K562 (cell line): Measurements from ENCODE around the gene ZEB2. TPM values are rescaled to one million over a fixed set of nuclear protein-coding genes. Genes with fewer than 3 reads are reported as not detected.

ENCODE experiments used
- ATAC-seq: fragments of 200-7000 bp; cut with Tn5 transposase; 3 replicates; pipeline ENCODE4 v1.9.1; 2020; ENCODE audit warnings: moderate library complexity
- BruUV-seq: library from RNA; stranded (reverse); fragments of 400-500 nt; replicated peaks from 2 replicates; lab custom pipeline; 2021; lab: Mats Ljungman, UMichigan
- CTCF ChIA-PET: fragments of 300-600 bp; formaldehyde crosslinking; extraction: SDS; loops from one replicate; lab custom pipeline; 2021; ENCODE audit warnings: low intra/inter-chr PET ratio; lab: Yijun Ruan, JAX
- POLR2A ChIA-PET: fragments of 300-600, 350-650 bp; sonication (Branson Sonifier 250); formaldehyde crosslinking; extraction: SDS; loops from one replicate; lab custom pipeline; 2021; ENCODE audit warnings: antibody characterized with exemption, inconsistent platforms; lab: Yijun Ruan, JAX
- DNase-seq, 4 experiments: peaks; one replicate each; pipeline versions ENCODE4 v3.0.0 to v3.0.0-alpha.2; 2011 to 2018; ENCODE audit warnings: low spot score in 3 of 4, mixed read lengths in 3 of 4; ENCODE audit errors: extremely low read depth in 1 of 4
- FAIRE-seq: peaks from 2 replicates; lab custom pipeline; 2011; peaks lifted over from hg19 to GRCh38; lab: Jason Lieb, UNC
- H2AFZ ChIP-seq: 2 replicates; pipeline ENCODE4 v1.6.0; 2011; ENCODE audit warnings: low read depth, low read length, control low read depth, inconsistent platforms
- H3K27ac ChIP-seq: fragments of 200-600 bp; 3 replicates; pipeline ENCODE4 v1.8.0; 2011; ENCODE audit warnings: low read depth, mild to moderate bottlenecking, control low read depth, inconsistent platforms, low read length, moderate library complexity, mixed read lengths; ENCODE audit errors: extremely low read depth
- H3K27me3 ChIP-seq, 2 experiments: fragments of 300-600 bp in 1 of 2; 2 replicates in 1 of 2; 3 replicates in 1 of 2; pipeline versions ENCODE4 v1.6.0 to v1.8.0; 2011; ENCODE audit warnings: inconsistent platforms in 2 of 2, low read length in 2 of 2, mild to moderate bottlenecking in 1 of 2, mixed read lengths in 1 of 2, moderate library complexity in 1 of 2; ENCODE audit not compliant: control insufficient read depth in 2 of 2, insufficient read depth in 2 of 2
- H3K36me3 ChIP-seq: fragments of 300-600 bp; 3 replicates; pipeline ENCODE4 v1.8.0; 2011; ENCODE audit warnings: mild to moderate bottlenecking, low read length, inconsistent platforms; ENCODE audit not compliant: control insufficient read depth, insufficient read depth
- H3K4me1 ChIP-seq, 2 experiments: fragments of 200-600 bp in 1 of 2; replicated peaks in 1 of 2; 2 replicates in 1 of 2; 3 replicates in 1 of 2; pipeline versions ENCODE4 v1.5.1 to v1.8.0; 2011; ENCODE audit warnings: inconsistent platforms in 2 of 2, low read length in 2 of 2, mild to moderate bottlenecking in 1 of 2, mixed read lengths in 1 of 2, moderate library complexity in 1 of 2; ENCODE audit not compliant: control insufficient read depth in 2 of 2, insufficient read depth in 2 of 2
- H3K4me2 ChIP-seq: 2 replicates; pipeline ENCODE4 v1.6.1; 2011; ENCODE audit warnings: low read length, control low read depth, inconsistent platforms, mixed read lengths; ENCODE audit not compliant: insufficient read depth
- H3K4me3 ChIP-seq: fragments of 200-600 bp; sonication (generic), shearing (Covaris generic); 2 replicates; pipeline ENCODE4 v1.5.1; 2016; ENCODE audit warnings: control low read depth, inconsistent platforms
- H3K79me2 ChIP-seq: fragments of 200-600 bp; 3 replicates; pipeline ENCODE4 v1.8.0; 2011; ENCODE audit warnings: low read length, inconsistent platforms; ENCODE audit not compliant: control insufficient read depth, insufficient read depth
- H3K9ac ChIP-seq, 2 experiments: 2 replicates each; pipeline versions ENCODE4 v1.6.0 to v1.6.1; 2011; ENCODE audit warnings: low read depth in 2 of 2, low read length in 2 of 2, control low read depth in 1 of 2, inconsistent platforms in 1 of 2, mild to moderate bottlenecking in 1 of 2, mixed read lengths in 1 of 2; ENCODE audit not compliant: insufficient read depth in 1 of 2
- H3K9me1 ChIP-seq: one replicate; pipeline ENCODE4 v1.6.0; 2011; ENCODE audit warnings: inconsistent platforms, mild to moderate bottlenecking, low read length, moderate library complexity; ENCODE audit not compliant: control insufficient read depth, insufficient read depth
- H3K9me3 ChIP-seq: replicated peaks from 2 replicates; pipeline ENCODE4 v1.5.1; 2011; ENCODE audit warnings: low read depth, low read length, inconsistent platforms; ENCODE audit not compliant: control insufficient read depth, insufficient read depth
- H4K20me1 ChIP-seq: replicated peaks from 2 replicates; pipeline ENCODE4 v1.6.1; 2011; ENCODE audit warnings: low read length, inconsistent platforms, mixed read lengths; ENCODE audit not compliant: control insufficient read depth, insufficient read depth
- ATF1 ChIP-seq, 2 experiments: fragments of 450-650 bp in 1 of 2; IDR thresholded peaks; 2 replicates each; pipeline ENCODE4 v1.6.1; 2016; ENCODE audit warnings: missing compliant biosample characterization in 1 of 2, missing genetic modification characterization in 1 of 2
- C11orf30 ChIP-seq: fragments of 450-650 bp; IDR thresholded peaks from 2 replicates; pipeline ENCODE4 v1.6.1; 2016; ENCODE audit warnings: low read depth, mild to moderate bottlenecking
- CXXC5 ChIP-seq: fragments of 250-450 bp; sonication (Bioruptor Pico); IDR thresholded peaks from 2 replicates; pipeline ENCODE4 v1.8.0; 2022; ENCODE audit warnings: inconsistent platforms, mild to moderate bottlenecking, moderate library complexity
- EP400 ChIP-seq: fragments of 450-650 bp; IDR thresholded peaks from 2 replicates; pipeline ENCODE4 v1.6.1; 2017; ENCODE audit warnings: antibody characterized with exemption, mild to moderate bottlenecking, moderate library complexity
- FOXJ2 ChIP-seq: fragments of 200-800 bp; sonication (Bioruptor generic); IDR thresholded peaks from 2 replicates; pipeline ENCODE4 v1.6.1; 2016; ENCODE audit warnings: missing genetic modification characterization, missing compliant biosample characterization
- HMG20B ChIP-seq: fragments of 250-450 bp; sonication (Bioruptor Pico); IDR thresholded peaks from 2 replicates; pipeline ENCODE4 v1.5.0; 2021; ENCODE audit warnings: mild to moderate bottlenecking
- LEF1 ChIP-seq: fragments of 450-650 bp; IDR thresholded peaks from 2 replicates; pipeline ENCODE4 v1.6.1; 2016; ENCODE audit warnings: mild to moderate bottlenecking
- MAFF ChIP-seq: IDR thresholded peaks from 2 replicates; pipeline ENCODE4 v1.6.1; 2012; ENCODE audit warnings: low read length, improper control_type of control experiment
- NR4A1 ChIP-seq, 2 experiments: fragments of 250-450 bp in 1 of 2; fragments of 450-650 bp in 1 of 2; sonication (Bioruptor Pico) in 1 of 2; IDR thresholded peaks; 2 replicates each; pipeline versions ENCODE4 v1.4.0 to v1.6.1; 2016 to 2020; ENCODE audit warnings: mild to moderate bottlenecking in 2 of 2, missing compliant biosample characterization in 1 of 2, missing genetic modification characterization in 1 of 2, moderate library complexity in 1 of 2
- SNIP1 ChIP-seq: fragments of 450-650 bp; IDR thresholded peaks from 2 replicates; pipeline ENCODE4 v1.7.1; 2017; ENCODE audit warnings: low read depth, mild to moderate bottlenecking
- VEZF1 ChIP-seq: fragments of 200-800 bp; sonication (Bioruptor generic); IDR thresholded peaks from 2 replicates; pipeline ENCODE4 v1.6.1; 2017; ENCODE audit warnings: missing genetic modification characterization, missing compliant biosample characterization
- ZEB2 ChIP-seq: fragments of 450-650 bp; IDR thresholded peaks from 2 replicates; pipeline ENCODE4 v1.6.1; 2016
- ZNF24 ChIP-seq: fragments of 450-650 bp; IDR thresholded peaks from 2 replicates; pipeline ENCODE4 v1.6.1; 2016
- ZNF3 ChIP-seq: fragments of 250-450 bp; sonication (Bioruptor Pico); IDR thresholded peaks from 2 replicates; pipeline ENCODE4 v1.5.0; 2021; ENCODE audit warnings: mild to moderate bottlenecking, moderate library complexity
- ZNF57 ChIP-seq: fragments of 450-650 bp; formaldehyde crosslinking; IDR thresholded peaks from 2 replicates; pipeline ENCODE4 v1.4.0; 2020; ENCODE audit warnings: mild to moderate bottlenecking, moderate library complexity
- ZNF586 ChIP-seq: fragments of 450-650 bp; formaldehyde crosslinking; conservative IDR thresholded peaks from 2 replicates; pipeline ENCODE4 v1.4.0; 2020; ENCODE audit warnings: mild to moderate bottlenecking, moderate library complexity
- WGBS: fragments of 100-300 bp; shearing (Covaris generic); methylation state at CpG from one replicate; pipeline ENCODE4 v1.1.6; 2016; ENCODE audit warnings: low coverage, mixed read lengths; ENCODE audit not compliant: insufficient coverage; ENCODE audit errors: missing lambda C conversion rate; 5-methylcytosine and 5-hydroxymethylcytosine counted together
- in situ Hi-C: fragments of 300-500 bp; cut with MboI; formaldehyde crosslinking; loops from 4 replicates; pipeline ENCODE4 v1.15.0; 2018; ENCODE audit warnings: inconsistent platforms, mixed read lengths
- intact Hi-C: fragments of 100-400 bp; cut with micrococcal nuclease; formaldehyde crosslinking; loops from 2 replicates; pipeline ENCODE4 v1.14.2; 2022
- polyA plus RNA-seq, 8 experiments: library from polyadenylated mRNA; depleted of rRNA in 4 of 8; stranded (reverse) in 5 of 8; unstranded in 3 of 8; fragments of >200 nt; fragmentation: Nextera tagmentation in 2 of 8; fragmentation: Illumina TruSeq in 1 of 8; extraction: Ambion mirVana in 2 of 8; extraction: Trizol in 1 of 8; gene quantifications; 2 replicates each; pipeline versions ENCODE4 v1.2.1 to v1.2.3, GENCODE V29; 2011 to 2014; ENCODE audit warnings: inconsistent platforms in 1 of 8, missing spikeins in 1 of 8
- total RNA-seq, 7 experiments: library from RNA; depleted of rRNA in 6 of 7; stranded (reverse); fragments of >200 nt in 6 of 7; fragmentation: Illumina TruSeq in 2 of 7; extraction: Trizol in 2 of 7; gene quantifications; 2 replicates each; pipeline versions ENCODE4 v1.2.1 to v1.2.3, GENCODE V29; 2011 to 2021; ENCODE audit warnings: low replicate concordance in 1 of 7

The ZEB2 gene
- total and polyA plus RNA-seq, 9 of the 15 experiments (the other 6 are each of a cell fraction or from before 2014, with no cell fraction given): 15.1 to 113 (median 72.3) TPM

- POLR2A ChIA-PET: interaction anchor here (0.5 to 1.0 kb wide), 5 partner anchors 10 to 991 kb away, joined by 3 to 5 read pairs (median 3); no protein-coding TSS in a partner anchor
- intact Hi-C loops: no loop called here
- H3K4me1 ChIP-seq: peaks cover 0 to 59% of the 10 kb centered on the region in 2 experiments; a peak in 4 of 5 replicates
These were observed 66.3 kb downstream of the ZEB2 start for GRCh38 chr2:144453486-144454158.

DNA sequence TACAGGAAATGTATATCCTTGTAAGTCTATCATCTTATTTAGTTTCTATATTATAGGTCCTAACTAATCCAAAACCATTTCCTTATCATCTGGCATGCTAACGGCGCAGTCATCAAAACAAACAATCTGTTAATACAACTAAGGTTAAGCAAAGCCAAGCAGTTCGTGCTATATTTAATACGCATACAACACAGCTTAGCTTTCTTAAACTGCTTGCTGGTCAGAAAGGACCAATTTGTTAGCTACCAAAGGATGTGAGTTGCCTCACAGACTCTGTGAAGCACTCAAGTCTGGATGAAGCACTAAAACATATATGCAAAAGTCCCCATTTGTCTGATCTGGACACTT is 67.0 kb downstream of the ZEB2 start:
- no peak for FAIRE-seq
- no peak for DNase-seq
- Histone ChIP-seq H2AFZ (no peak overlapping the region), H3K9ac (peak overlapping the region in 1 of 2 experiments; percentile 32; a peak in 2 of 4 replicates), H3K27ac (peak overlapping the region; percentile 58), H3K36me3 (peaks cover 75% of the 10 kb centered on the region), H4K20me1 (peaks cover 28% of the 10 kb centered on the region), H3K4me3 (no peak overlapping the region), H3K4me2 (peak overlapping the region; percentile 43; the same call in 1 of the 2 replicates), H3K9me3 (no peaks in the 10 kb centered on the region), H3K4me1 (peaks cover 0 to 53% of the 10 kb centered on the region in 2 experiments; a peak in 4 of 5 replicates), H3K79me2 (peaks cover 100% of the 10 kb centered on the region), H3K9me1 (no peaks in the 10 kb centered on the region), H3K27me3 (no peaks in the 10 kb centered on the region)
- POLR2A ChIA-PET: interaction anchor here (0.6 to 1.0 kb wide), 3 partner anchors 10 to 15 kb away, joined by 3 to 5 read pairs (median 3); no protein-coding TSS in a partner anchor
- BruUV-seq: no TSS peak
- TF ChIP-seq MAFF: 0 out of 2 replicates have a peak, but pooled peaks have one; percentile 1
- TF ChIP-seq SNIP1: no peak
- no peak for TF ChIP-seq ZNF586 (CRISPR knock-in tag)
- 0 out of 2 replicates have a peak, but pooled peaks have one; percentile 0 for TF ChIP-seq CXXC5 (CRISPR knock-in tag)
- no peak for TF ChIP-seq NR4A1 (CRISPR knock-in tag; IDR thresholded peaks at IDR 0.05)
- TF ChIP-seq NR4A1 (tag; IDR thresholded peaks at IDR 0.05): no peak
- TF ChIP-seq VEZF1 (CRISPR knock-in tag): no peak
- TF ChIP-seq C11orf30: 0 out of 2 replicates have a peak, but pooled peaks have one; percentile 3
- in situ Hi-C loops: no loop called here
- intact Hi-C loops: no loop called here
- CTCF ChIA-PET: no interaction called here
- 12% methylated on average over 4 of the region's 4 CpGs for WGBS
- ATAC-seq: peak; percentile 28

More at GRCh38 chr2:144453486-144454158, 66.3 kb downstream of the ZEB2 start:
- H3K79me2 ChIP-seq: peaks cover 100% of the 10 kb centered on the region
- no peak overlapping the region for H2AFZ ChIP-seq
- H3K27me3 ChIP-seq: no peaks in the 10 kb centered on the region
- H3K9ac ChIP-seq: no peak overlapping the region
- no TSS peak for BruUV-seq
- H3K9me1 ChIP-seq: no peaks in the 10 kb centered on the region
- TF ChIP-seq ZNF3 (CRISPR knock-in tag) (no peak), HMG20B (CRISPR knock-in tag) (no peak), FOXJ2 (tag) (no peak), ZNF57 (CRISPR knock-in tag) (no peak), ZNF24 (no peak), ATF1 (CRISPR knock-in tag; IDR thresholded peaks at IDR 0.05) (no peak), ATF1 (tag; IDR thresholded peaks at IDR 0.05) (no peak), EP400 (no peak), ZEB2 (no peak), LEF1 (no peak)
- TF ChIP-seq, all 486 proteins: peak for 0
- peak overlapping the region; percentile 43; the same call in 1 of the 2 replicates for H3K4me2 ChIP-seq
- H3K36me3 ChIP-seq: peaks cover 73% of the 10 kb centered on the region
- CTCF ChIA-PET: no interaction called here
- ATAC-seq (no peak), FAIRE-seq (no peak), DNase-seq (no peak)
- no peaks in the 10 kb centered on the region for H3K9me3 ChIP-seq
- in situ Hi-C loops: no loop called here
- peak overlapping the region; percentile 58; the same call in 2 of the 3 replicates for H3K27ac ChIP-seq
- WGBS: 62% methylated on average over 5 of the region's 5 CpGs
- no peak overlapping the region for H3K4me3 ChIP-seq
- peaks cover 28% of the 10 kb centered on the region for H4K20me1 ChIP-seq
